SKM-1 (cell line): ENCODE measurements around the gene SAMD10.
"Not testable (repeated sequence)": the region's sequence is repeated elsewhere in the genome, so short reads cannot be mapped to it uniquely, and the experiment has no call there.

Source experiments
- DNase-seq: peaks from one replicate; lab custom pipeline; 2025; ENCODE audit not compliant: unreplicated experiment; lab: John Stamatoyannopoulos, UW

The SAMD10 gene

DNA sequence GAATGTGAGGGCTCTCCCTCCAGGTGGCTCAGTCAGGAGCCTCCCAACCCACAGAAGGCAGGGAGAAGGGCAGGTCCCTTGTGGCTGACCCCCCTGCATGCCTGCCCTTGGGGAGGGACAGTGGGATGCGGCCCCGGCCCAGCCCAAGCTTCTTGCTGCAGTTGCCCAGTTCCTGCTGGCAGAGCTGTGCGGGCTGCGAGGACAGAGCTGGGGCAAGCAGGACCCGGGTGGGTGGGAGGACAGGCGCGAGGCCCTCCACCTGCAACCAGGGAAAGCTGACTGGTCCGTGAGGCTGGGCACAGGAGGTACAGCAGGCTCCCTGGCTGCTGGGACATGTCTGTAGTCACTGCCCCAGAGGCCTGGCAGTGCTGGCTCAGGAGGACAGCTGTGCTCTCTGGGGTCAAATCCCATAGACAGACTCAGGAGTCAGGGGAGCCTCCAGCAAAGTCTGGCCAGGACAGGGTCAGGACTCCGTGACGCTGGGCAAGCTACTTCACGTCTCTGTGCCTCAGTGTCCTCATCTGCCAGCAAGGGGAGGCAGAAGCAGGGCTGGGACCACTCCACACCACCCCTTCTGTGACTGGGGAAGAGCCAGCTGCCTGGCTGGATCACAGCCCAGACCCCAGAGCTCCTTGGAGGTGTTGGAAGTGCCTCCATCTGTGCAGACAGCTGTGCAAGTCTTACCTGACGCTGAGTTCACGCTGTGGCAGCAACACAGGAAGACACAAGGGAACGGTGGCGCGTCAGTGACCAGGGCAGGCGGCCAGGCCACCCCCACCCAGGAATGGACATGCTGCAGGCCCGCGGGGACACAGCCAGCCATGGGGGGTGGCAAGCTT is 36.3 kb downstream of the SAMD10 start:
- DNase-seq, result no peak

- no peak for DNase-seq
These were observed 37.0 kb downstream of the SAMD10 start for GRCh38 chr20:63942250-63942951.

DNA sequence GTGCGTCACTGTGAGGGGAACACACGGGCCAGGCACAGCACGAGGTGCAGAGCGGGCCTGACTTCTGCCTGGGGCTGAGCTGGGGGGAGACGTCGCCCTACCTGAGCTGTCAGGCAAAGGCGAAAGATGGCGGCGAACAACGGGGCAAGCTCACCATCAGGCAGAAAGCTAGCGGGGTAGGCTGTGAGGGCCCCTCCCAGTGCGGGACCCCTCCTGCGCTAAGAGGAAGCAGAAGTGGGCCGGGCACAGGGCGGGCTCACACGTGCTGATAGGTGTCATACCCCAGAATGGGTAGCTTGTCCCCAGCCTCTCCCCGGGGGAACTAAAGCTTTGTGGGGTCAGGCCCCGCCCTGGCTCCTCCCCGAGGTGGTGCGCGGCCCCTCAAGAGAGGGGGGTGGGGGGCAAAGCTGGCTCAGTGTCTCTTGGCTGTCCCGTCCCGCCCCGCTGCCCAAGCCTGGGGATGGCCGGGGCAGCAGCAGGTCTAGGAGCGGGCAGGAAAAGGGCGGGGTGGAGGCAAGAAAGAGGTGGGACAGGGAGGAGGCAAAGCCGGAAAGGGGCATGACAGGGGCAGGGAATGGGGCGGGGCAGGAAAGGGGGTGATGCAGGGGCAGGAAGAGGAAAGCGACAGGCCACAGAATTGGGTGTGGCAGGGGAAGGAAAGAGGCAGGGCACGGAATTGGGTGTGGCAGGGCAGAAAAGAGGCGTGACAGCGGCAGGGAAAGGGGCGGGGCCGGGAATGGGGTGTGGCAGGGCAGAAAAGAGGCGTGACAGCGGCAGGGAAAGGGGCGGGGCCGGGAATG is 38.0 kb downstream of the SAMD10 start:
- DNase-seq, result peak; percentile 14

DNA sequence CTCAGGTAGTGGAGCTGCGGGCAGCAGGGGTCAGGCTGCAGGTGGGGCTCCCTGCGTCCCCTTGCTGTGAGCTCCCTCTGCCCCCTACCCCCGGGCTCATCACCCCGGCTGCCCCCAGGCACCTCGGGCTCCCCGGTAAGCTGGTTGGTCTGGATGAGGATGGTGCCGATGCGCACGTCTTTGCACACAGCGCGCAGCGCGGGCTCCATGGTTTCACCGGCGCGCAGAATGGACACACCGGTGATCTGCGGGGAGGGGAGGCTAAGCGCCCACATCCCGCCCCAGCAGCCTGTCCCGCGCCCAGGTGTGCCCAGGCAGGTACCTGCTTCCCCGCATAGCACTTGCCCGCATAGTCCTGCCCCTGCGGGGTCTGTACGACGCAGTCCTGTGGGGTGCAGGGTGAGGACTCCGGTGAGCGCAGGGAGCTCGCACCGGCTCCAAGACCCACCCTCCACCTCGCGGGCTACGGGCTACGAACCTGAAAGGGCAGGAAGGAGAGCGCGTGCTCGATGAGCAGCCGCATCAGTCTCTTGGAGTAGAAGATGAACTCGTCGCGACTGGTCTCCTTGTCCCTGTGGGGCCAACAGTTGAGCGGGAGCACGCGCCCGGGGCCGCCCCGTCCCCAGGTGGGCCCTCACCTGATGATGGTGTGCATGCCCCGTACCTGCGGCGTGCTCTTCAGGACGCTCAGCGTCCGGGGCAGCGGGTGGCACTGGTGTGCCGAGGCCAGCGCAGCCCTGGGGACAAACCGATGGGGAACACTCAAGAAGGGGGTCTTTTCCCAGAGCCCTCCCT is 38.8 kb downstream of the SAMD10 start:
- no peak for DNase-seq

GRCh38 chr20:63940071-63940471 is 39.4 kb downstream of the SAMD10 start:
- no peak for DNase-seq

- no peak for DNase-seq
These were observed 40.1 kb downstream of the SAMD10 start for GRCh38 chr20:63939061-63939935.

DNA sequence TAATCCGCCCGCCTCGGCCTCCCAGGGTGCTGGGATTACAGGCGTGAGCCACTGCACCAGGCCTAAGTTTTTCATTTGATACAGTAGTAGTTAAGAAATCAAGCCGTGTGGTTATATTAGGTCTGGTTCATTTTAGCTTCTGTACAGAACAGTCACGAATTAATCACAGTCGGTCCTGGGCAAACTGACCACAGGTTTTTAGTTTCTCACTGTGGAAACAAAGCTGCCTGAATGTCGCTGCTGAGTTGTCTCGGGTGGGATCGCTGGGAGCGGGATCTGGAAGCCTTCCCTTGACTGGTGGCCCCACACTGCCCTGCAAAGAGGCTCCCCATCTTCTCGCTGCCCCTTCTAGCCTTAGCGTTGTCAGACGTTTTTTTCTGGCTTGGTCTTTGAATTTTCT is 41.8 kb downstream of the SAMD10 start:
- no peak for DNase-seq

GRCh38 chr20:63935447-63935846 is 44.0 kb downstream of the SAMD10 start:
- DNase-seq, result no peak

DNA sequence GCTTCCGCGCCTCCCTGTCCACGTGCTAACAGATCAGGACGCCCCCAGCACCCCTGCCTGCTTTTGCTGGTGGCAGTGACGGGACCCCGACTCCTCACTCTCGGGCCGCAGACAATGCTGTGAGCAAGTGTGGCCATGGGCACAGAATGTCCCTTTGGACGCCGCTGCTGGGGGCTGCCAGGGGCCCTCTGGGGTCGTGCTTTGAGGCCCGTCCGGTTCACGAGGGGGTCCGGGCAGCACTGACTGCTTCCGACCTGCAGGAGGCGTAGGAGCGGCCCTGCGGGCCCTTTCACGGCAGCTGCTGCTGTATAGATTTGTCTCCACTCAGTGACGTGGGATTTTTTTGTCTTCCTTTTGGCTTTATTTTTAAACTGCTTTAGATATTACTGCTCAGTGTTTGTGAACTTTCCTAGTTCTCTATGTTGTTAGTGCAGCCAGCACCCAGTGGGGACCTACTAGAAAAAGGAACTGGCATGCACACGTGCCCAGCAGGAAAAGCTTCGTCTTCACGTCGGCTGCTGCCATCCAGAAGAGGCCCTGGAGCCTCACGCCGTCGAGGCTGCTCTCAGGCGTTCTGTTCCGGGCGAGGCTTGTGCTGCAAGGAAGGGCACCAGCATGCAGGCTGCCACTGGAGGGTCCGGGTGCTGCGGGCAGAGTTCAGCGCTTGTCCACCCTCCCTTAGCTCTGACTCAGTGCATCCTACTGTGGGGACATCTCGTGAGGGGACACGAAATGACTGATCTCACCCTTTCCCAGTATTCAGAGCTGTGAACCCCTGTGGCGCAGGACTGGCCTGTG is 45.0 kb downstream of the SAMD10 start:
- DNase-seq, result no peak

DNA sequence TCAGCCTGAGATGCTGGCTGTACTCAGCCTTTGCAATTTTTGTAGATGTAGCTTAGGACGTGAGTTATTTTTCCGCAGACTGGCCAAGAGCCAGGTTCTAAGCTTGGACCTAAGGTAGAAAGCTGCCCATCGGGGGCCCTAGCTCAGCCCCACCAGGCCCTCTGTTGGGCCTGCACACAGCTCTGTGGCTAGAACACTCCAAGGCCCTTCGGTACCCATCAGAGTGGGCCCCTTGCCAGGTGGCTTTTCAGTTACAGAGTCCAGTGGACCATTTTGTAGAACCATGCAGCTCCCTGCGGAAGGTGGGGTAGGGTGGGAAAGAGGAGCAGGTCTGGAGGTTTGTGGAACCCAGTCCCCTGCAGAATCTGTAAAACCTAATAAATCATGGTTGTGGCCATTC is 45.8 kb downstream of the SAMD10 start:
- DNase-seq, result no peak

- no peak for DNase-seq
These were observed 46.8 kb downstream of the SAMD10 start for GRCh38 chr20:63932606-63933160.

- no peak for DNase-seq
These were observed 47.7 kb downstream of the SAMD10 start for GRCh38 chr20:63931735-63932134.

- DNase-seq, result no peak
These were observed 48.4 kb downstream of the SAMD10 start for GRCh38 chr20:63930971-63931553.

- DNase-seq, result not testable (repeated sequence)
These were observed 50.0 kb downstream of the SAMD10 start for GRCh38 chr20:63929473-63929883.

GRCh38 chr20:63929071-63929470 is 50.4 kb downstream of the SAMD10 start:
- no peak for DNase-seq

- no peak for DNase-seq
These were observed 53.1 kb downstream of the SAMD10 start for GRCh38 chr20:63926298-63926697.

DNA sequence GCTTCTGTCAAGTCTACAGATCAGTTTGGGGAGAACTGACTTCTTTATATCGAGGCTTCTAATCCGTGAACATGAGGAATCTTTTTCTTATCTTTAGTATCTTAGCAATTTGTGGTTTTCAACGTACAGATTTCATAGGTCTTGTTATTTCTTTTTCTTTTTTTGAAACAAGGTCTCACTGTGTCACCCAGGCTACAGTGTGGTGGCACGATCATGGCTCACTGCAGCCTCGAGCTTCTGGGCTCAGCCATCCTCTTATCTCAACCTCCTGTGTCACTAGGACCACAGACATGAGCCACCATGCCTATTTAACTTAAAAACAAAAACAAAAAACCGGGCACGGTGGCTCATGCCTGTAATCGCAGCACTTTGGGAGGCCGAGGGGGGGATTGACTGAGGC is 55.2 kb downstream of the SAMD10 start:
- DNase-seq, result no peak
